GM15510 (cell line): ENCODE results near the gene TIGAR.

Experiments
- POLR2A ChIP-seq: IDR thresholded peaks from 3 replicates; pipeline ENCODE4 v1.6.1; 2011; ENCODE audit warnings: borderline replicate concordance; ENCODE audit not compliant: insufficient read length; ENCODE audit errors: extremely low read depth

Gene TIGAR

GRCh38 chr12:4311776-4312175 lies 9.2 kb upstream of the TIGAR start:
- TF ChIP-seq POLR2A = no peak

DNA sequence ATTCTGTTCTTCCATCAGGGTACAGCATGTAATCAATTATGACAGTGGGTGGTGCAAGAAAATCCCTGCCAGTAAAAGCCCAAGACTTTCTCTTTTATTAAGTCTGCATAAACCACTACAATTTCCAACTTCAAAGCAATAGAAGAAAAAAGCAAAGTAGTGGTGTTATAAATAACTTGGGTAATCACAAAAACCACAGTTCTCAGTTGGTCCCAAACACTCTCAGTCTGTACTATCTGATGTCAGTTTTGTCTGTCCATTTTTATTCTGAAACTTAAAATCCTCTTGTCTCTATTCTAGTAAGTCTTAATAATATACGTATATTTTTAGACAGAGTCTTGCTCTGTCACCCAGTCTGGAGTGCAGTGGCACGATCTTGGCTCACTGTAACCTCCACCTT lies 8.8 kb upstream of the TIGAR start:
- no peak for TF ChIP-seq POLR2A

GRCh38 chr12:4320497-4320852 lies 538 bp upstream of the TIGAR start:
- no peak for TF ChIP-seq POLR2A

DNA sequence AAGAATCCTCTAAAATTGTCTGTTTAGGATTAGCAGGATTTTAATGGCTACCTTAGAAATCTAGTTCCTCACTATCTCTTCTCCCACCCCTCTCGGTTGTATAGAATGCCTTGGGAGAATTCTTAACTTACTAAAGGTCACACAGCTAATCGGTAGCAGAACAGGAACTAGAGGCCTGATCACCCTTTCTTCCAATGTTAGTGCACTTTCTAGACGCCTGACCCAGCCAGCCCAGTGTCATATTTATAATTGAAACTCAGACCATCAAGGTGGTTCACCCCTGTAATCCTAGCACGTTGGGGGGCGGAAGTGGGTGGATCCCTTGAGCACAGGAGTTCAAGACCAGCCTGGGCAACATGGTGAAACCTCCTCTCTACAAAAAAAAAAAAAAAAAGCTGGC lies 1.7 kb downstream of the TIGAR start:
- TF ChIP-seq POLR2A = no peak

DNA sequence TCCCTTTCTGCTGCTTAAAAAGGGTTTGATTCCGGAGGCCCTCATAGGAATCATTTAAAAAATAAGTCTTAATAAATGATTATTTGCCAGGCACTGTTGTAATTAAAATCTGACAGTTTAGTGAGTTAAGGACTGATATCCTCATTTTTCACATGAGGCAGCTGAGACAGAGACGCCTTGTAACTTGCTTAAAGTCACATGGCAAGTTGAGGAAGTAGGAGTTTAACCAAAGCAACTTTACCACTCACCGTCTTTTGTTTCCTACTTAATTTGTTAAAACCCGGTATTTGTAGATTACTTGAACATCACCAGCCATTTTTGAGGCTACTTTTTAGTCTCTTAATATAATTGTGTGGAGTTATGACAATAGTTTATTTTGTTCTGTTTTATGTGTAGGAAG lies 2.4 kb downstream of the TIGAR start:
- TF ChIP-seq POLR2A = no peak

GRCh38 chr12:4324366-4324765 lies 3.4 kb downstream of the TIGAR start:
- no peak for TF ChIP-seq POLR2A

- no peak for TF ChIP-seq POLR2A
These were observed 5.0 kb downstream of the TIGAR start for GRCh38 chr12:4325966-4326365.

- no peak for TF ChIP-seq POLR2A
These were observed 6.3 kb downstream of the TIGAR start for GRCh38 chr12:4327293-4327692.

GRCh38 chr12:4330203-4330602 lies 9.2 kb downstream of the TIGAR start:
- TF ChIP-seq POLR2A = no peak

DNA sequence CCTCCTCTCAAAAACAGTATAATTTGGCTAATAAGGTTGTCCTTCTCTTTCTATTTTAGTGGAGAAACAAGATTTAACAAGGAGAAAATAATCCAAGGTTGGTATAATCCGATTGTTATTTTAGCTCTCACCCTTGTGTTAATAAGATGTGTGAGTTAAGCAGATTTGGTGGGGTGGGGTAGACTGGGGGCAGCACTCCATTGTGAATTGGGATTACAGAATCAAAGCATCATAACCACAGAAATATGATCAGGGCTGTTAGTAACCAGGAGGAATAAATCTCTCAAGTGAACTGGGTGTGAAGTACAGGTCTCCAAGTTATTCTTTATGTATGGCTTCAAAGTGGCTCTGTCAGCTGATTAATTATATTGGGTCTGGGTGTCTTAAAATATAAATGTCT lies 10.2 kb downstream of the TIGAR start:
- TF ChIP-seq POLR2A = no peak

DNA sequence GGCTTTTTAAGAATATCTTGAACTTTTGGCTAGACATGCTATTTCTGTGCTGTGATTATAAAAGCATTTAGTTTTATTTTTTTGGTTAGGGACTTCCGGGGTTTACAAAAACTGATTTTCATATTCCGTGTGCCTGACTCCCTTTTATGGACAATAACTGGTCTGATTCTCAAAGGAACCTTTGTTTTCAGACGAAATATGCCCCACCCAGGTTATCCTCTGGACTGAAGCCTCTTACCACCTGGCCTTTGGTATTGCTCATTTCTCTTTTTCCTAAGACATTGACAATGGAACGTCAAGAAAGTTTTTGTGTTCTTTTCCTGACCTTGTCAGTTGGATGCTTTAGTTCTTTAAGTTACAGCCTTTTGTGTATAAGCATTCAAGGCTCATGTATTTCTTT lies 10.8 kb downstream of the TIGAR start:
- no peak for TF ChIP-seq POLR2A

DNA sequence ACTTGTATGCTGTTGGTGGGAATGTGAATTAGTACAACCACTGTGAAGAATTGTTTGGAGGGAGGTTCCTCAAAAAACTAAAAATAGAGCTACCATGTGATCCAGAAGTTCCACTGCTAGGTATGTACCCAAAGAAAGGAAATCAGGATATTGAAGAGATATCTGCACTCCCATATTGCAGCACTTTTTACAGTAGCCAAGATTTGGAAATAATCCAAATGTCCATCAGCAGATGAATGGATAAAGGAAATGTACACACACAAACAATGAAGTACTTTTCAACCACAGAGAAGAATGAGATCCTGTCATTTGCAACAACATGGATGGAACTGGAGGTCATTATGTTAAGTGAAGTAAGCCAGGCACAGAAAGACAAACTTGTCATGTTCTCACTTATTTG lies 25.9 kb downstream of the TIGAR start:
- TF ChIP-seq POLR2A = no peak

- TF ChIP-seq POLR2A = no peak
These were observed 32.8 kb downstream of the TIGAR start for GRCh38 chr12:4353785-4354208.

- no peak for TF ChIP-seq POLR2A
These were observed 34.4 kb downstream of the TIGAR start for GRCh38 chr12:4355156-4356040.

DNA sequence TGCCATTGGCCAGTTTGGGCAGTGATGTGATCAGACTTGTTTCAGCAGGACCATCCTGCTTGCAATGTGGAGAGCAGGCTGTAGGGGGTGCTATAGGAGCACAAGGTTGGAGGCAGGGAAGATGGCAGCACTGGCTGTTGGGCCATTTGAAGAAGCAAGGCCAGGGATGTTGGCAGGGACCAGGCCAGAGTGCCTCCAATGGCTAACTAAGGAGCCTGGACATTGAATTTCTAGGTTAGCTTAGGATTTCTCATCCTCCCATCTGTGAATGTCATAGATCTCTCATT lies 35.0 kb downstream of the TIGAR start:
- TF ChIP-seq POLR2A = no peak

- no peak for TF ChIP-seq POLR2A
These were observed 45.1 kb downstream of the TIGAR start for GRCh38 chr12:4366090-4366489.

DNA sequence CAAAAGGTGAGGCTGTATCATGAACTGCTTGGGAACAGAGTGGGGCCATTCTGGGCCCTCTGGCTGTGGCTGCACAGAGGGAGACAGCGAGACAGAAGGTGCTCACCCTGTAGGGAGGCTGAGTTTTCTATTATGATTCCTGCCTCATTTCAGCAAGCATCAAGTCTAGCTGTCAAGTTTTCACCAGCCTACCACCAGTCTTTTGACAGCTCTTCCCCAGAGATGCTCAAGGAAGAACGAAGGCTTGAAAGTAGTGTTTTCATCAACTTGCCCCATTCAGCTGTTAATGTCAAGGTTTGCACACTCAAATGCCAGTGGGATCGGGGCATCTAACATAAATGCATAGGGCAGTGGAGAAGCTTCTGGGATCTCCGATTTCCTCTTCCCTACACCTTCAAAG lies 48.5 kb downstream of the TIGAR start:
- no peak for TF ChIP-seq POLR2A

DNA sequence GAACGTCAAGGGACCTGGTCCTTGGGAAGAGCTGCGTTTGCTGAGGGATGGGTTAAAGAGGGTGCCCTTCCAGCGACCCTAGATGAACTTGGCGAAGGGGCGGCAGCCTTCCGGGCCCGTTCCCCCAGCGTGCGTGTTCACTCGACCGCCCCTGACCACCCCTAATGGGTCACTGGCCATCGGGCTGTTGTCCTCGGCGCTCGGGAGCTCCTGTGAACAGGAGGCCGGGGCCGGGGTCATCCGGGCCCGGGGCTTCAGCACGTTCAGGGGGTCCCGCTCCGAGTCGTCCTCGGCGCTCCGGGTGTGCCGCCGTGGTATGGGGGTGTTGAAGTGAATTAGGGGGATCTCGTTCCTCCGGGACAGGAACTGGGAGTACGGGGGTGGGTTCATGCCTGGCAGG lies 49.3 kb downstream of the TIGAR start:
- no peak for TF ChIP-seq POLR2A

DNA sequence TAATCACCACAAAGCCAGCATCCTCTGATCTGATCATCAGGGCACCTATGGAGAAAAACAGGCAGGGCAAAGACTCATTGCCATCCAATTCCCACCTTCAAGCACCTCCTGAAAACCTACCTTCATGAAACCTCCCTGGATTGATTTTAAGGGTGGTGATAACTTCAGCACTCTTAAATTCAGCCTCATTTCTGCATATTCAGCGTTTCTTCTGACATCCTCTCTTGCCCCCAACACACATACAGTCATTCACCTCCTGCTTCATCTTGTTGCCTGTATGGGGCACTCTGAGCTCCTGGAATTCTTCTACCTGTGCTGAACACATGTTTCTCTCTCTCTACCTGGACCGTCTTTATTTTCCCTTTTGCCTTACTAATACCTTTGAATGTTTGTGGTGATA lies 51.6 kb downstream of the TIGAR start:
- no peak for TF ChIP-seq POLR2A
